HepG2 (cell line): ENCODE results near the gene ROBO2. TPM values are rescaled to one million over a fixed set of nuclear protein-coding genes. Genes with fewer than 3 reads are reported as not detected.

ENCODE experiments used
- ATAC-seq: fragments of 200-7000 bp; cut with Tn5 transposase; 3 replicates; pipeline ENCODE4 v1.9.1; 2020; ENCODE audit warnings: mild to moderate bottlenecking, moderate library complexity
- BruUV-seq: library from RNA; stranded (reverse); fragments of 400-500 nt; replicated peaks from 2 replicates; lab custom pipeline; 2021; lab: Mats Ljungman, UMichigan
- CTCF ChIA-PET: fragments of 300-600 bp; formaldehyde crosslinking; extraction: SDS; loops from one replicate; lab custom pipeline; 2021; ENCODE audit warnings: low total read pairs, inconsistent platforms, low intra/inter-chr PET ratio; lab: Yijun Ruan, JAX
- POLR2A ChIA-PET: fragments of 350-600 bp; sonication (Branson Sonifier 250); formaldehyde crosslinking; loops from one replicate; lab custom pipeline; 2020; ENCODE audit warnings: antibody characterized with exemption, inconsistent platforms; lab: Yijun Ruan, JAX
- DNase-seq: peaks from one replicate; pipeline ENCODE4 v3.0.0-alpha.2; 2015; ENCODE audit warnings: low spot score
- FAIRE-seq: peaks from 3 replicates; lab custom pipeline; 2011; peaks lifted over from hg19 to GRCh38; lab: Jason Lieb, UNC
- H2AFZ ChIP-seq: one replicate; pipeline ENCODE4 v1.6.1; 2011; ENCODE audit warnings: low read length, inconsistent platforms
- H3K27ac ChIP-seq: fragments of 300-600 bp; 3 replicates; pipeline ENCODE4 v1.8.0; 2011; ENCODE audit warnings: mixed run types, mild to moderate bottlenecking, mixed read lengths, low read length, inconsistent platforms; ENCODE audit not compliant: insufficient read depth; ENCODE audit errors: extremely low read length
- H3K27me3 ChIP-seq, 2 experiments: fragments of 200-600 bp in 1 of 2; 2 replicates in 1 of 2; 3 replicates in 1 of 2; pipeline versions ENCODE4 v1.6.0 to v1.8.0; 2011; ENCODE audit warnings: low read length in 2 of 2, mild to moderate bottlenecking in 2 of 2, moderate library complexity in 2 of 2, inconsistent platforms in 1 of 2; ENCODE audit not compliant: insufficient read depth in 2 of 2, control insufficient read depth in 1 of 2
- H3K36me3 ChIP-seq, 2 experiments: fragments of 200-600 bp in 1 of 2; replicated peaks in 1 of 2; 2 replicates in 1 of 2; 3 replicates in 1 of 2; pipeline versions ENCODE4 v1.5.1 to v1.8.0; 2011; ENCODE audit warnings: low read length in 2 of 2, inconsistent platforms in 1 of 2; ENCODE audit not compliant: insufficient read depth in 2 of 2, control insufficient read depth in 1 of 2
- H3K4me1 ChIP-seq: 2 replicates; pipeline ENCODE4 v1.5.1; 2012; ENCODE audit warnings: low read length, inconsistent platforms; ENCODE audit not compliant: insufficient read depth
- H3K4me2 ChIP-seq: 2 replicates; pipeline ENCODE4 v1.6.0; 2011; ENCODE audit warnings: low read depth, low read length, inconsistent platforms
- H3K4me3 ChIP-seq, 3 experiments: fragments of 200-600 bp in 1 of 3; sonication (generic), shearing (Covaris generic) in 1 of 3; replicated peaks in 1 of 3; 2 replicates each; pipeline ENCODE4 v1.5.1; 2011 to 2016; ENCODE audit warnings: low read length in 3 of 3, inconsistent platforms in 2 of 3, low read depth in 2 of 3, mild to moderate bottlenecking in 2 of 3, control low read depth in 1 of 3, mixed read lengths in 1 of 3; ENCODE audit not compliant: insufficient read depth in 1 of 3
- H3K79me2 ChIP-seq: one replicate; pipeline ENCODE4 v1.6.1; 2011; ENCODE audit warnings: low read length, inconsistent platforms; ENCODE audit not compliant: insufficient read depth
- H3K9ac ChIP-seq: 2 replicates; pipeline ENCODE4 v1.6.0; 2011; ENCODE audit warnings: mild to moderate bottlenecking, low read depth, low read length, inconsistent platforms; ENCODE audit not compliant: insufficient read depth
- H3K9me3 ChIP-seq: 2 replicates; pipeline ENCODE4 v1.5.1; 2012; ENCODE audit warnings: mild to moderate bottlenecking, low read length
- H4K20me1 ChIP-seq: 2 replicates; pipeline ENCODE4 v1.6.0; 2011; ENCODE audit warnings: inconsistent platforms, mild to moderate bottlenecking, low read length, moderate library complexity; ENCODE audit not compliant: insufficient read depth
- ARNTL ChIP-seq: sonication (generic); formaldehyde crosslinking; IDR thresholded peaks from 2 replicates; pipeline ENCODE4 v1.4.0; 2020; ENCODE audit warnings: mild to moderate bottlenecking, missing genetic modification reagents
- FOXA1 ChIP-seq, 2 experiments: fragments of 450-650 bp in 1 of 2; sonication (generic) in 1 of 2; formaldehyde crosslinking in 1 of 2; IDR thresholded peaks; 2 replicates each; pipeline versions ENCODE4 v1.4.0 to v1.6.1; 2016 to 2020; ENCODE audit warnings: missing genetic modification reagents in 1 of 2
- FOXK1 ChIP-seq: sonication (generic); formaldehyde crosslinking; IDR thresholded peaks from 2 replicates; pipeline ENCODE4 v1.4.0; 2020; ENCODE audit warnings: low read depth, missing genetic modification reagents, borderline replicate concordance
- KLF9 ChIP-seq: IDR thresholded peaks from 2 replicates; pipeline ENCODE4 v1.6.1; 2016; ENCODE audit warnings: low read depth
- PHF20 ChIP-seq: sonication (generic); formaldehyde crosslinking; IDR thresholded peaks from 2 replicates; pipeline ENCODE4 v1.5.0; 2020; ENCODE audit warnings: mild to moderate bottlenecking, missing genetic modification reagents
- SRY ChIP-seq: sonication (generic); formaldehyde crosslinking; IDR thresholded peaks from 2 replicates; pipeline ENCODE4 v1.8.0; 2022; ENCODE audit warnings: mild to moderate bottlenecking, missing genetic modification reagents
- ZKSCAN1 ChIP-seq: fragments of 150-350 bp; IDR thresholded peaks from 2 replicates; pipeline ENCODE4 v1.6.1; 2014; ENCODE audit warnings: low read length
- ZNF430 ChIP-seq: sonication (generic); formaldehyde crosslinking; IDR thresholded peaks from 2 replicates; pipeline ENCODE4 v1.9.0; 2021; ENCODE audit warnings: mild to moderate bottlenecking, missing genetic modification reagents
- ZNF468 ChIP-seq: sonication (generic); formaldehyde crosslinking; IDR thresholded peaks from 2 replicates; pipeline ENCODE4 v1.8.0; 2022; ENCODE audit warnings: mild to moderate bottlenecking, moderate library complexity, missing genetic modification reagents
- ZNF639 ChIP-seq: conservative IDR thresholded peaks from 2 replicates; pipeline ENCODE4 v1.6.1; 2018; ENCODE audit warnings: missing genetic modification reagents
- ZNF883 ChIP-seq: sonication (generic); formaldehyde crosslinking; IDR thresholded peaks from 2 replicates; pipeline ENCODE4 v1.5.1; 2020; ENCODE audit warnings: mild to moderate bottlenecking, missing genetic modification reagents; ENCODE audit errors: not compliant biosample characterization
- WGBS: methylation state at CpG from one replicate; pipeline ENCODE4 v1.1.6; 2017; ENCODE audit warnings: low lambda C conversion rate; 5-methylcytosine and 5-hydroxymethylcytosine counted together
- in situ Hi-C: cut with HindIII; loops from 2 replicates; pipeline ENCODE4 v1.10.0; 2017; ENCODE audit warnings: low pct_unique_long_range_greater_than_20kb; ENCODE audit not compliant: extremely low pct_ligation_motif_present
- intact Hi-C: fragments of 100-400 bp; cut with micrococcal nuclease; formaldehyde crosslinking; loops from one replicate; pipeline ENCODE4 v1.10.0; 2022; ENCODE audit not compliant: unreplicated experiment
- polyA plus RNA-seq, 8 experiments: library from polyadenylated mRNA; depleted of rRNA in 3 of 8; stranded (reverse) in 7 of 8; unstranded in 1 of 8; fragments of >200 nt; fragmentation: Illumina TruSeq in 4 of 8; extraction: Trizol in 4 of 8; gene quantifications; 2 replicates each; pipeline versions ENCODE4 v1.2.1 to v1.2.3, GENCODE V29; 2011 to 2016; ENCODE audit warnings: low read depth in 4 of 8, missing spikeins in 1 of 8, mixed read lengths in 1 of 8; ENCODE audit not compliant: insufficient read depth in 1 of 8
- total RNA-seq, 5 experiments: library from RNA; depleted of rRNA; stranded (reverse); fragments of >200 nt; fragmentation: Illumina TruSeq; extraction: Trizol; gene quantifications; 2 replicates each; pipeline ENCODE4 v1.2.3, GENCODE V29; 2016; ENCODE audit warnings: low read depth in 1 of 5
- TF ChIP-seq, protein P1 (sequence below): IDR thresholded peaks from 2 replicates; pipeline ENCODE4 v1.6.1; 2016; ENCODE audit warnings: missing compliant biosample characterization, missing genetic modification reagents, borderline replicate concordance
- TF ChIP-seq, protein P2 (sequence below): sonication (generic); formaldehyde crosslinking; IDR thresholded peaks from 2 replicates; pipeline ENCODE4 v1.4.0; 2020; ENCODE audit warnings: missing genetic modification reagents, mild to moderate bottlenecking, borderline replicate concordance
- TF ChIP-seq, protein P3 (sequence below): IDR thresholded peaks from 2 replicates; pipeline ENCODE4 v1.6.1; 2012; ENCODE audit warnings: low read length, improper control_type of control experiment
- TF ChIP-seq, protein P4 (sequence below): sonication (generic); formaldehyde crosslinking; IDR thresholded peaks from 2 replicates; pipeline ENCODE4 v1.5.0; 2020; ENCODE audit warnings: missing genetic modification reagents

The ROBO2 gene
- total and polyA plus RNA-seq, 2 of the 13 experiments (the other 11 are each of a cell fraction or from before 2014, with no cell fraction given) = not detected

GRCh38 chr3:77623500-77623899 lies 583.6 kb downstream of the ROBO2 start:
- in situ Hi-C loops = no loop called here
- Histone ChIP-seq H3K4me3 (no peak overlapping the region), H3K9me3 (no peaks in the 10 kb centered on the region), H3K27me3 (no peaks in the 10 kb centered on the region), H3K27ac (no peak overlapping the region), H4K20me1 (no peaks in the 10 kb centered on the region), H2AFZ (no peak overlapping the region), H3K4me1 (no peaks in the 10 kb centered on the region), H3K9ac (no peak overlapping the region), H3K4me2 (no peak overlapping the region), H3K36me3 (no peaks in the 10 kb centered on the region), H3K79me2 (no peaks in the 10 kb centered on the region)
- CTCF ChIA-PET = no interaction called here
- BruUV-seq = no TSS peak
- 50% methylated on average over 2 of the region's 2 CpGs for WGBS
- ATAC-seq (no peak), DNase-seq (no peak), FAIRE-seq (no peak)
- POLR2A ChIA-PET = no interaction called here
- intact Hi-C loops = no loop called here
- TF ChIP-seq, protein P1, sequence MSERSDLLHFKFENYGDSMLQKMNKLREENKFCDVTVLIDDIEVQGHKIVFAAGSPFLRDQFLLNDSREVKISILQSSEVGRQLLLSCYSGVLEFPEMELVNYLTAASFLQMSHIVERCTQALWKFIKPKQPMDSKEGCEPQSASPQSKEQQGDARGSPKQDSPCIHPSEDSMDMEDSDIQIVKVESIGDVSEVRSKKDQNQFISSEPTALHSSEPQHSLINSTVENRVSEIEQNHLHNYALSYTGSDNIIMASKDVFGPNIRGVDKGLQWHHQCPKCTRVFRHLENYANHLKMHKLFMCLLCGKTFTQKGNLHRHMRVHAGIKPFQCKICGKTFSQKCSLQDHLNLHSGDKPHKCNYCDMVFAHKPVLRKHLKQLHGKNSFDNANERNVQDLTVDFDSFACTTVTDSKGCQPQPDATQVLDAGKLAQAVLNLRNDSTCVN = no peak
- TF ChIP-seq ZKSCAN1 = no peak
- TF ChIP-seq ZNF468 (CRISPR knock-in tag) = no peak
- TF ChIP-seq ZNF883 (CRISPR knock-in tag) = no peak
- no peak for TF ChIP-seq SRY (CRISPR knock-in tag)
- no peak for TF ChIP-seq ARNTL
- TF ChIP-seq, protein P2, sequence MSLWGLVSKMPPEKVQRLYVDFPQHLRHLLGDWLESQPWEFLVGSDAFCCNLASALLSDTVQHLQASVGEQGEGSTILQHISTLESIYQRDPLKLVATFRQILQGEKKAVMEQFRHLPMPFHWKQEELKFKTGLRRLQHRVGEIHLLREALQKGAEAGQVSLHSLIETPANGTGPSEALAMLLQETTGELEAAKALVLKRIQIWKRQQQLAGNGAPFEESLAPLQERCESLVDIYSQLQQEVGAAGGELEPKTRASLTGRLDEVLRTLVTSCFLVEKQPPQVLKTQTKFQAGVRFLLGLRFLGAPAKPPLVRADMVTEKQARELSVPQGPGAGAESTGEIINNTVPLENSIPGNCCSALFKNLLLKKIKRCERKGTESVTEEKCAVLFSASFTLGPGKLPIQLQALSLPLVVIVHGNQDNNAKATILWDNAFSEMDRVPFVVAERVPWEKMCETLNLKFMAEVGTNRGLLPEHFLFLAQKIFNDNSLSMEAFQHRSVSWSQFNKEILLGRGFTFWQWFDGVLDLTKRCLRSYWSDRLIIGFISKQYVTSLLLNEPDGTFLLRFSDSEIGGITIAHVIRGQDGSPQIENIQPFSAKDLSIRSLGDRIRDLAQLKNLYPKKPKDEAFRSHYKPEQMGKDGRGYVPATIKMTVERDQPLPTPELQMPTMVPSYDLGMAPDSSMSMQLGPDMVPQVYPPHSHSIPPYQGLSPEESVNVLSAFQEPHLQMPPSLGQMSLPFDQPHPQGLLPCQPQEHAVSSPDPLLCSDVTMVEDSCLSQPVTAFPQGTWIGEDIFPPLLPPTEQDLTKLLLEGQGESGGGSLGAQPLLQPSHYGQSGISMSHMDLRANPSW (CRISPR knock-in tag) = no peak
- no peak for TF ChIP-seq ZNF639 (CRISPR knock-in tag)
- TF ChIP-seq ZNF430 (CRISPR knock-in tag) = no peak
- TF ChIP-seq PHF20 (CRISPR knock-in tag) = no peak
- TF ChIP-seq FOXA1 (IDR thresholded peaks at IDR 0.05) = no peak
- no peak for TF ChIP-seq FOXA1 (CRISPR knock-in tag; IDR thresholded peaks at IDR 0.05)
- TF ChIP-seq KLF9 = no peak
- TF ChIP-seq FOXK1 (CRISPR knock-in tag) = no peak
- TF ChIP-seq, protein P3, sequence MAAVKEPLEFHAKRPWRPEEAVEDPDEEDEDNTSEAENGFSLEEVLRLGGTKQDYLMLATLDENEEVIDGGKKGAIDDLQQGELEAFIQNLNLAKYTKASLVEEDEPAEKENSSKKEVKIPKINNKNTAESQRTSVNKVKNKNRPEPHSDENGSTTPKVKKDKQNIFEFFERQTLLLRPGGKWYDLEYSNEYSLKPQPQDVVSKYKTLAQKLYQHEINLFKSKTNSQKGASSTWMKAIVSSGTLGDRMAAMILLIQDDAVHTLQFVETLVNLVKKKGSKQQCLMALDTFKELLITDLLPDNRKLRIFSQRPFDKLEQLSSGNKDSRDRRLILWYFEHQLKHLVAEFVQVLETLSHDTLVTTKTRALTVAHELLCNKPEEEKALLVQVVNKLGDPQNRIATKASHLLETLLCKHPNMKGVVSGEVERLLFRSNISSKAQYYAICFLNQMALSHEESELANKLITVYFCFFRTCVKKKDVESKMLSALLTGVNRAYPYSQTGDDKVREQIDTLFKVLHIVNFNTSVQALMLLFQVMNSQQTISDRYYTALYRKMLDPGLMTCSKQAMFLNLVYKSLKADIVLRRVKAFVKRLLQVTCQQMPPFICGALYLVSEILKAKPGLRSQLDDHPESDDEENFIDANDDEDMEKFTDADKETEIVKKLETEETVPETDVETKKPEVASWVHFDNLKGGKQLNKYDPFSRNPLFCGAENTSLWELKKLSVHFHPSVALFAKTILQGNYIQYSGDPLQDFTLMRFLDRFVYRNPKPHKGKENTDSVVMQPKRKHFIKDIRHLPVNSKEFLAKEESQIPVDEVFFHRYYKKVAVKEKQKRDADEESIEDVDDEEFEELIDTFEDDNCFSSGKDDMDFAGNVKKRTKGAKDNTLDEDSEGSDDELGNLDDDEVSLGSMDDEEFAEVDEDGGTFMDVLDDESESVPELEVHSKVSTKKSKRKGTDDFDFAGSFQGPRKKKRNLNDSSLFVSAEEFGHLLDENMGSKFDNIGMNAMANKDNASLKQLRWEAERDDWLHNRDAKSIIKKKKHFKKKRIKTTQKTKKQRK = no peak
- TF ChIP-seq, protein P4, sequence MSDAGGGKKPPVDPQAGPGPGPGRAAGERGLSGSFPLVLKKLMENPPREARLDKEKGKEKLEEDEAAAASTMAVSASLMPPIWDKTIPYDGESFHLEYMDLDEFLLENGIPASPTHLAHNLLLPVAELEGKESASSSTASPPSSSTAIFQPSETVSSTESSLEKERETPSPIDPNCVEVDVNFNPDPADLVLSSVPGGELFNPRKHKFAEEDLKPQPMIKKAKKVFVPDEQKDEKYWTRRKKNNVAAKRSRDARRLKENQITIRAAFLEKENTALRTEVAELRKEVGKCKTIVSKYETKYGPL (CRISPR knock-in tag) = no peak
